GM12878 (cell line): ENCODE measurements around the gene WDR64. TPM values are rescaled to one million over a fixed set of nuclear protein-coding genes. Genes with fewer than 3 reads are reported as not detected.

Source experiments
- ATAC-seq: fragments of 200-7000 bp; cut with Tn5 transposase; 3 replicates; pipeline ENCODE4 v1.9.1; 2020; ENCODE audit warnings: mild to moderate bottlenecking, moderate library complexity
- BruUV-seq: library from RNA; stranded (reverse); fragments of 400-500 nt; replicated peaks from 2 replicates; lab custom pipeline; 2021; lab: Mats Ljungman, UMichigan
- CTCF ChIA-PET: fragments of 300-600 bp; sonication (Branson Sonifier 250); formaldehyde crosslinking; extraction: SDS; loops from one replicate; lab custom pipeline; 2021; ENCODE audit warnings: inconsistent platforms; lab: Yijun Ruan, JAX
- POLR2A ChIA-PET: fragments of 350-600 bp; formaldehyde crosslinking; extraction: SDS; loops from one replicate; lab custom pipeline; 2021; ENCODE audit warnings: inconsistent platforms; lab: Charles Lee
- RAD21 ChIA-PET: fragments of 300-600 bp; sonication (Branson Sonifier 250); formaldehyde crosslinking; loops from one replicate; lab custom pipeline; 2023; ENCODE audit warnings: antibody characterized with exemption; ENCODE audit not compliant: unreplicated experiment; lab: Charles Lee
- SMC1A ChIA-PET: fragments of 300-600 bp; sonication (Branson Sonifier 250); formaldehyde crosslinking; loops from one replicate; lab custom pipeline; 2023; ENCODE audit not compliant: unreplicated experiment, uncharacterized antibody; lab: Charles Lee
- DNase-seq: peaks from one replicate; pipeline ENCODE4 v3.0.0-alpha.2; 2011; ENCODE audit warnings: low read depth, low spot score
- FAIRE-seq: peaks from 3 replicates; lab custom pipeline; 2011; peaks lifted over from hg19 to GRCh38; lab: Jason Lieb, UNC
- H2AFZ ChIP-seq: 2 replicates; pipeline ENCODE4 v1.6.0; 2011; ENCODE audit warnings: low read depth, low read length, control low read depth; ENCODE audit not compliant: control insufficient read depth
- H3K27ac ChIP-seq: 2 replicates; pipeline ENCODE4 v1.5.1; 2011; ENCODE audit warnings: control low read depth; ENCODE audit not compliant: control insufficient read depth, insufficient read depth
- H3K27me3 ChIP-seq, 2 experiments: replicated peaks in 1 of 2; 2 replicates each; pipeline versions ENCODE4 v1.6.0 to v1.6.1; 2011; ENCODE audit warnings: low read length in 1 of 2; ENCODE audit not compliant: control insufficient read depth in 2 of 2, insufficient read depth in 2 of 2
- H3K36me3 ChIP-seq, 2 experiments: 2 replicates each; pipeline ENCODE4 v1.5.1; 2011; ENCODE audit warnings: low read length in 1 of 2; ENCODE audit not compliant: control insufficient read depth in 2 of 2, insufficient read depth in 2 of 2
- H3K4me1 ChIP-seq: 2 replicates; pipeline ENCODE4 v1.6.1; 2011; ENCODE audit warnings: mild to moderate bottlenecking, low read length, moderate library complexity, mixed read lengths; ENCODE audit not compliant: control insufficient read depth, insufficient read depth
- H3K4me2 ChIP-seq: 2 replicates; pipeline ENCODE4 v1.6.0; 2011; ENCODE audit warnings: control low read depth; ENCODE audit not compliant: control insufficient read depth, insufficient read depth
- H3K4me3 ChIP-seq: fragments of 200-600 bp; sonication (generic); 2 replicates; pipeline ENCODE4 v1.5.1; 2016
- H3K79me2 ChIP-seq: 2 replicates; pipeline ENCODE4 v1.6.0; 2011; ENCODE audit warnings: low read length; ENCODE audit not compliant: control insufficient read depth, insufficient read depth
- H3K9ac ChIP-seq: 2 replicates; pipeline ENCODE4 v1.8.0; 2011; ENCODE audit warnings: low read length, control low read depth, mixed read lengths; ENCODE audit not compliant: control insufficient read depth, insufficient read depth
- H3K9me3 ChIP-seq: replicated peaks from 3 replicates; pipeline ENCODE4 v1.5.1; 2011; ENCODE audit warnings: mild to moderate bottlenecking, low read length; ENCODE audit not compliant: control insufficient read depth, insufficient read depth
- H4K20me1 ChIP-seq: 2 replicates; pipeline ENCODE4 v1.6.0; 2011; ENCODE audit not compliant: control insufficient read depth, insufficient read depth
- BCL11A ChIP-seq: IDR thresholded peaks from 2 replicates; pipeline ENCODE4 v1.6.1; 2011; ENCODE audit warnings: low read depth, low read length
- E2F8 ChIP-seq: fragments of 450-650 bp; IDR thresholded peaks from 2 replicates; pipeline ENCODE4 v1.6.1; 2018; ENCODE audit warnings: mild to moderate bottlenecking, low read depth, moderate library complexity; ENCODE audit not compliant: partially characterized antibody
- KDM1A ChIP-seq: fragments of 200-600 bp; sonication (generic); IDR thresholded peaks from 2 replicates; pipeline ENCODE4 v1.6.1; 2016; ENCODE audit warnings: borderline replicate concordance
- MXI1 ChIP-seq: fragments of 150-350 bp; IDR thresholded peaks from 2 replicates; pipeline ENCODE4 v1.6.1; 2011; ENCODE audit warnings: low read depth, mild to moderate bottlenecking, inconsistent platforms, low read length, improper control_type of control experiment
- NR2C1 ChIP-seq: fragments of 450-650 bp; IDR thresholded peaks from 2 replicates; pipeline ENCODE4 v1.6.1; 2017; ENCODE audit warnings: antibody characterized with exemption, mild to moderate bottlenecking, moderate library complexity
- RBBP5 ChIP-seq: fragments of 200-600 bp; sonication (generic); conservative IDR thresholded peaks from 2 replicates; pipeline ENCODE4 v1.6.1; 2016
- STAT1 ChIP-seq: fragments of 450-650 bp; conservative IDR thresholded peaks from 2 replicates; pipeline ENCODE4 v1.6.1; 2014; ENCODE audit warnings: antibody characterized with exemption, mild to moderate bottlenecking
- ZBTB33 ChIP-seq: fragments of 450-650 bp; IDR thresholded peaks from 2 replicates; pipeline ENCODE4 v1.6.1; 2017; ENCODE audit warnings: mild to moderate bottlenecking
- WGBS: methylation state at CpG from one replicate; pipeline ENCODE4 v1.1.6; 2016; ENCODE audit warnings: low lambda C conversion rate; ENCODE audit not compliant: insufficient replicate concordance, insufficient coverage; ENCODE audit errors: missing lambda C conversion rate; 5-methylcytosine and 5-hydroxymethylcytosine counted together
- in situ Hi-C: fragments of 300-500 bp; cut with MboI; formaldehyde crosslinking; loops from 9 replicates; pipeline ENCODE4 v1.14.3; 2018; ENCODE audit warnings: mixed read lengths
- intact Hi-C: fragments of 100-400 bp; cut with micrococcal nuclease; formaldehyde crosslinking; loops from one replicate; pipeline ENCODE4 v1.14.2; 2022; ENCODE audit not compliant: unreplicated experiment
- polyA plus RNA-seq, 11 experiments: library from polyadenylated mRNA; depleted of rRNA in 4 of 11; unstranded in 6 of 11; stranded (reverse) in 5 of 11; fragments of >200 nt; fragmentation: Nextera tagmentation in 4 of 11; fragmentation: Illumina TruSeq in 1 of 11; extraction: Ambion mirVana in 4 of 11; extraction: Trizol in 1 of 11; gene quantifications; 1 replicate in 1 of 11; 2 replicates in 10 of 11; pipeline versions ENCODE4 v1.2.1 to v1.2.3, GENCODE V29; 2011 to 2016; ENCODE audit warnings: inconsistent platforms in 2 of 11, missing spikeins in 2 of 11, low read depth in 1 of 11
- total RNA-seq, 4 experiments: library from RNA; depleted of rRNA in 3 of 4; stranded (reverse); fragments of >200 nt in 3 of 4; fragmentation: Illumina TruSeq in 1 of 4; extraction: Trizol in 1 of 4; gene quantifications; 2 replicates each; pipeline versions ENCODE4 v1.2.1 to v1.2.3, GENCODE V29; 2013 to 2021

Gene WDR64
- total and polyA plus RNA-seq, 10 of the 15 experiments (the other 5 are each of a cell fraction or from before 2014, with no cell fraction given): 0.01 TPM; not detected in 9

DNA sequence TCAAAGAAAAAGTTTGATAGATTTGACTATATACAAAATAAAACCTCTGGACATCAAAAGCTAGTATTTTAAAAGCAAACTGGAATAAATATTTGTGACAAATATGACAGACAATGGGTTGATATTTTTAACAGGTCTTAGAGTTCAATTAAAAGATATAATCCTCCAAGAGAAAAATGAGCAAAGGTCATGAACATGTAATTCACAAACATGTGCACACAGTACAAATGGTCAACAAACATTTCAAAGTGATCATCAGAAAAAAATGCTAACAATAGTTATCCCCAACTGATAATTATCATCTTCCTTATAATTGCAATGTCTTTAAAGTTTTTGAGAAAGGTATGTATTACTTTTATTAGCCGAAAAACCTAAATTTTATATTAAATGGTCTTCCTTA lies 32.0 kb downstream of the WDR64 start:
- ChIA-PET POLR2A (no interaction called here), SMC1A (no interaction called here), CTCF (interaction anchor here (0.5 to 0.7 kb wide), 2 partner anchors 13 to 83 kb away, joined by 3 read pairs; no protein-coding TSS in a partner anchor), RAD21 (no interaction called here)
- DNase-seq (no peak), ATAC-seq (no peak), FAIRE-seq (no peak)
- no peaks in the 10 kb centered on the region for H3K36me3 ChIP-seq
- no peaks in the 10 kb centered on the region for H3K27me3 ChIP-seq
- BruUV-seq: no TSS peak
- H3K9me3 ChIP-seq: no peaks in the 10 kb centered on the region
- H3K79me2 ChIP-seq: no peaks in the 10 kb centered on the region
- no peak overlapping the region for H3K9ac ChIP-seq
- TF ChIP-seq ZBTB33 (no peak), RBBP5 (no peak), MXI1 (no peak), KDM1A (no peak), STAT1 (no peak), BCL11A (no peak), E2F8 (no peak), NR2C1 (no peak)
- no peak overlapping the region for H3K4me3 ChIP-seq
- in situ Hi-C loops: no loop called here
- H3K4me2 ChIP-seq: no peak overlapping the region
- H4K20me1 ChIP-seq: no peaks in the 10 kb centered on the region
- H3K27ac ChIP-seq: no peak overlapping the region
- no peak overlapping the region for H2AFZ ChIP-seq
- WGBS: 36% methylated on average over 1 of the region's 1 CpG
- intact Hi-C loops: no loop called here
- H3K4me1 ChIP-seq: no peaks in the 10 kb centered on the region
